Suppressor macrophage treated with lipopolysaccharide for 4 hours (primary cell): Measurements from ENCODE around the gene GPER1.

Experiments
- DNase-seq: peaks from one replicate; pipeline ENCODE4 v3.0.0-alpha.2; 2020

GPER1 gene

GRCh38 chr7:1091644-1092027 is 3.7 kb downstream of the GPER1 start:
- no peak for DNase-seq

GRCh38 chr7:1092161-1092632 is 4.3 kb downstream of the GPER1 start:
- no peak for DNase-seq

GRCh38 chr7:1092806-1093501 is 5.0 kb downstream of the GPER1 start:
- no peak for DNase-seq

GRCh38 chr7:1093502-1093843 is 5.6 kb downstream of the GPER1 start:
- no peak for DNase-seq

GRCh38 chr7:1093916-1094508 is 6.1 kb downstream of the GPER1 start:
- no peak for DNase-seq

- DNase-seq = no peak
Measured at GRCh38 chr7:1094870-1095269, 7.0 kb downstream of the GPER1 start.

GRCh38 chr7:1095621-1096155 is 7.8 kb downstream of the GPER1 start:
- no peak for DNase-seq

GRCh38 chr7:1096156-1097119 is 8.5 kb downstream of the GPER1 start:
- DNase-seq = no peak

- no peak for DNase-seq
Measured at GRCh38 chr7:1097120-1097504, 9.2 kb downstream of the GPER1 start.

GRCh38 chr7:1098243-1099153 is 10.6 kb downstream of the GPER1 start:
- DNase-seq = no peak

- DNase-seq = no peak
Measured at GRCh38 chr7:1099154-1099542, 11.2 kb downstream of the GPER1 start.

GRCh38 chr7:1099637-1100036 is 11.7 kb downstream of the GPER1 start:
- no peak for DNase-seq

- DNase-seq = no peak
Measured at GRCh38 chr7:1100386-1100785, 12.5 kb downstream of the GPER1 start.

GRCh38 chr7:1100834-1101562 is 13.1 kb downstream of the GPER1 start:
- DNase-seq = no peak

GRCh38 chr7:1101563-1102431 is 13.9 kb downstream of the GPER1 start:
- DNase-seq = no peak

GRCh38 chr7:1103009-1103788 is 15.3 kb downstream of the GPER1 start:
- peak; percentile 49 for DNase-seq

- no peak for DNase-seq
Measured at GRCh38 chr7:1103789-1104515, 16.0 kb downstream of the GPER1 start.

GRCh38 chr7:1104516-1105179 is 16.7 kb downstream of the GPER1 start:
- DNase-seq = no peak

- no peak for DNase-seq
Measured at GRCh38 chr7:1105189-1105588, 17.3 kb downstream of the GPER1 start.
